ENCODE results near the gene KAZN. TPM values are rescaled to one million over a fixed set of nuclear protein-coding genes. Genes with fewer than 3 reads are reported as not detected.

The KAZN gene
- total RNA-seq, 1 experiment from 2014 or later, result 7.7 TPM

DNA sequence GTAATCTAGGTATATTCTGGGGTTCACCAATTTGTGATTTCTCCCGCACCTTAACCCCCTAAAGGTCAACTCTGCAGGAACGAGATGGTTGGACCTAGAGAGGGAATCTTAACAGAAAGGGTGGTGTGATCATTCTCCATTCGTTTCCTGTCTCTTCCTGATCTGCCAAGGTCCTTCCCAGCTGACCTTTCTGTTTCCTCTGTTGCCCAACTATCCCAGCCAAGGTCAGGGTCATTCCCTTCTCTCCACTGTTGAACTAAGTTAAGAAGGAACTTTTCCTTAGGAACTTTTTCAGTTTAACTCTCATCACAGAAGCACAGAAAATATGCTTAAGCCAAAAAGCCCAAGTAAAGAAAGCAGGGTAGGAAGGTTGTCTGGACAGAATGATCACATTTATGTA, 49.3 kb downstream of the KAZN start:
- no peak for DNase-seq (ENCODE audit: low read depth)

DNA sequence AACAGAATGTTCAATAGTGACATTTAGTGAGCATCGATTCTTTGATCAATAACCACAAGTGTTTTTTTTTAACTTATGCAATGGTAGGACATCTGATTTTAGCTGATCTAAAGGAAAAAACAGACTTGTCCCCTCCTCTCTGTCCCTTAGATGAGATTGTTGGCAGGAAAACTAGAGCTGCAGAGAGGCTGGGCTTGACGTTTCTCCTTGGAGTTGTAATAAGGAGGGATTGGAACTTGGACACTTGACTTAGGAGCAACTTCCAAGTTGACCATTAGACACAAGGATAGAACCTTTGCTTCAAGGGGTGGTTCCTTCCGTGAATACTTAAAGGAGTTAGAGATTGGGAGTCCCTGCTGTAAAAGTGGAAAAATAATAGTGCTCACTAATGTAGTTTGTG, 49.9 kb downstream of the KAZN start:
- DNase-seq (ENCODE audit: low read depth), result no peak

DNA sequence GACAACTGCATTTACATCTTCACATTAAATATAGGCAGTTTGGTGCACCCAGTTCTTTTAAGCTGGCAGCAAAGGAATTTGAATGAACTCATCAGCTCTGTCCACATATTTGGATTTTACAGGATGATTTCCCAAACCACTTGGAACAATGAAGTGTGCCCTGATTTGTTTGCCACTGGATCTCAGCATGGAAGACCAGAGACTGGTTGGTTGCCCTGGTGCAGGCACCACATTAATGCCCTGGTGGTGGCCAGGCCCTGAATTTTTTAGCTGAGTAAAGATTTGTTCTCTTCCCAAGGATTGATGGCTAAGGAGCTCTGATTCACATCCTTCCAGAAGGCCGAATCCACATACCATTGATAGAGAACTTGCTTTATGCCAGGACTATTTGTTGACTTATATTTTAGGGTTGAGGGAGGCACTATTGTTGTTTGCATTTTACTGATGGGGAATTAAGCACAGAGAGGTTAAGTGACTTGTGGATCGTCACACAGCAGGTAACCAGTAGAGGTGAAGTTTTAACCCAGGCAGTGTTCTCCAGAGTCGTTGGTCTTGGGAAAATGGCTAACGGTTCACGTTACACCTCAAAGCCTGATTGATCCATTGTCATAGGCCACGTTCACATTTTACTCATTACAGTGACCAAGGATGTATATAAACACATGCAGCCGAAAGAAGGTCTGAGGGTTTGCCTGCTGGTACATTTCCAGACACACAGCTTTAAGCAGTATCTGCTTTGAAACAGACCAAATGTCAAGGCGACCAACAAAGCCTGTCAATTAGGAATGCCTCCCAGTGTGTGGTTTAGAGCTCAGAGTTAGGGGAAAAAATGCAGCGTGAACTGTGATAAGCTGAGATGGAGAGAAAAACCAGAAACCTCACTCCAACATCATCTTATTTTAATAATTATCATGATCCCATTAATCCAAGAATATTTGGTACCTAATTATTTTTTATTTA, 50.7 kb downstream of the KAZN start:
- no peak for DNase-seq (ENCODE audit: low read depth)

DNA sequence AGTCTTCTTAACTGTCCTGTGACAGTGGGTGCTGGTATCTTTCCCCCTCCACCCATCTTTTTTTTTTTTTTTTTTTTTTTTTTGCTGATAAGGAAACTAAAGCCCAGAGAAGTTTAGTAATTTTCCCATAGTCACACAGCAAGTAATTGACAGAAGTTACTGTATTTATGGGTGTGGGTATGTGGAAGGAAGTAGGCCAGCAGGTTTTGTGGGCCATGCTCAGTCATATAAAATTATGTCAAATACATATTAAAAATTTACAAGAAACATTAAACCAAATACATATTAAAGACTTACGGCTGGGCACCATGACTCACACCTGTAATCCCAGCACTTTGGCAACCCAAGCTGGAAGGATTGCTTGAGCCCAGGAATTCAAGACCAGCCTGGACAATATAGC, 51.5 kb downstream of the KAZN start:
- no peak for DNase-seq (ENCODE audit: low read depth)

DNA sequence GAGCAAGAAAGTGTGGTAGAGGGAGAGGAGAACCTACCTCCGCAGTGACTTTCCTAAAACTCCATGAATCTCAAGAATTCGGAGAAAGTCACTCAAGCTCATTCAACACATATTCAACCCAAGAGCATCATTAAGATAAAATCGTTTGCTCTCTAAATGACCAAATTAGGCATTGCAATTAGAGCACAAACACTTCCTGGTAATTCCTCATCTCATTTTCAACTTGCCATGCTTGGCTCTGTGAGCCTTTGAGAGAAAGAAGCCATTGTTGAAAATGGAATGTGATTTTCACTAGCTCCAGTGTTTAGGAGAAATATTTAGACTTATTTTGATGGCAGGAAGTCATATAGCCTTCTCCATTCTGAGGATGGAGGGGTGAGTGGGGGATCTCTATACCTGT, 52.5 kb downstream of the KAZN start:
- no peak for DNase-seq (ENCODE audit: low read depth)

DNA sequence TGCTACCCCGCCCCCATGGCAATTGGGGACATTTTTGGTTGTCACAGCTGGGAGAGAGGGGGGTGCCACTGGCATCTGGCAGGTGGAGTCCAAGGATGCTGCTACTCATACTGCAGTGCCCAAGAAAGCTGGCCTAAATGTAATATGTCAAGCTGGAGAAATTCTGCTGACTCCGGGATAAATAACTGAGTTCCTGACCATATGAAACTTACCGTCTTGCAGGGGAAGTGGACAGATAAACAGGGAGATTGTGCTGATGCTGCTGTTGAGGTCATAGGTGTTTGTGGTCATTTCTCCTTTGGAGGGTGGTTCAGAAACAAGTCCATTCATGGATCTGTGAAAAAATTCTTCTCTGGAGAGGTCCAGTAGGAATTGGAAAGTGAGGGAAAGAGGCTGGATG, 54.4 kb downstream of the KAZN start:
- DNase-seq (ENCODE audit: low read depth), result no peak

DNA sequence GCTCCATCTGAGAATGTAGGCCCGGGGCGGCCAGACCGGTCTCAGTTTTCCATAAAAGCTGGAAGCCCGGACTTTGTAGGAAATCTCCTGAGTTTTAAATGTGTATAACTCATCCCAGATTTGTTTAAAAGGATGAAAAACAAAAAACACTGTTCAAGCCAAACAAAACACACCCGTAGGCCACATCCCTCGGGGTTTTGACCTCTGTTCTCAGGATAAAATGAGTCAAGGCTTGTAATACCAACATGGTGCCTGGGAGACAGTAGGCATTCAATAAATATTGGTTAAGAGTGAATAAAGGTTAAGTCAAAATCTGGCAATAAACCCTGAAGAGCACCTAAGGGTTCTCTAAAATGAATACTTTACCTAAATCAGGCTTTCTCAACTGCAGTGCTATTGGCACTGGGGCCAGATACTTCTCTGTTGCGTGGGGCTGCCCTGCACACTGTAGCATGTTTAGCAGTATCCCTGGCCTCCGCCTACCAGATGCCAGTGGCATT, 55.0 kb downstream of the KAZN start:
- DNase-seq (ENCODE audit: low read depth), result no peak

DNA sequence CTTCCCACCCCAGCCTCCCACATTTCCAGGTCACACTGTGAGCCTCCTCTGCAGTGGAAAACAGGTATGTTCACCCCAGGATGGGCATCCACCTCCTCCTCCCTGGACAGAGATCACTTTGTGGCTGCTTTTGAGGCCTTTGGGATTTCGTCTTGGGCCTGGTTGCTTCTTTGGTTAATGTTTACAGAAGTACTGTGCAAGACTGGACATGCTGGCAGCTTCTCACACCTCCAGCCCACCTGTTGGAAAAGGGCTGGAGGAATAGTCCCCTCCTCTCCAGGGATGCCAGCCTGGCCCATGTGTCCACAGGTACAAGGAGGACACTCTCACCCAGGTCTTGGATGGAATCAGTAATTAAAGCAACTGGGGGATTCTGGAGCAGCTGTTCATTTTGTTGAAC, 56.1 kb downstream of the KAZN start:
- DNase-seq (ENCODE audit: low read depth), result no peak

DNA sequence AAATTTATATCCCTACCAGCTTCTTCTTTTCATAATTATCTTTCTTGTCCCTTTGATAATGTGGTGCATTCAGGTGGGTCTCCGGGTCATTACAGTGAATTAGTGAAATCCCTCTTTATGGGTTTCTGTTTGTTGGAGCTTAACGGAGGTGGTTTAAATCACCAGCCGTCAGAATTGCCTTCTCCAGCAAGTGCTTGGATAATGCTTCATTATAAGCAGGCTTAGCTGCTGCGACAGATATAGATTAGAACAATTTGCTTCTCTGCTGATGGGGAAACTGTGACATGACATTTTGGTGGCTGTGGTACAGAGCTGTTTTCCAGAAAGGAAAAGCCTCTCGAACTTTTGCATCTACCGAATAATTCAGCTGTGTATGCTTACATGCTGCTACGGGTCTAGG, 56.9 kb downstream of the KAZN start:
- DNase-seq (ENCODE audit: low read depth), result no peak

DNA sequence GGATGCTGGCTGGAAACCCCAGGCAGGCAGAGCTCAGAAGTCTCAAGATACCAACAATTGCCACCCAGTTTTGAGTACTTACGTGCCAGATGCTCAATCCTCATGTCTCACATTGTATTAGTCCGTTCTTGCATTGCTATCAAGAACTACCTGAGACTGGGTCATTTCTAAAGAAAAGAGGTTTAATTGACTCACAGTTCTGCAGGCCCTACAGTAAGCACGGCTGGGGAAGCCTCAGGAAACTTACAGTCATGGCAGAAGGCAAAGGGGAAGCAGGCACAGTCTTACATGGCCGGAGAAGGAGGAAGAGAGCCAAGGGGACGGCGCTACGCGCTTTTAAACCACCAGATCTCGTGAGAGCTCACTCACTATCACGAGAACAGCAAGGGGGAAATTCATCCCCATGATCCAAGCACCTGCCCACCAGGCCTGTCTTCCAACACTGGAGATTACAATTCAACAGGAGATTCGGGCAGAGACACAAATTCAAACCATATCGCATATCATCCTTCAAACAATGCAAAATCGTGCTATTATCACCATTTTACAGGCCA, 58.0 kb downstream of the KAZN start:
- DNase-seq (ENCODE audit: low read depth), result no peak

DNA sequence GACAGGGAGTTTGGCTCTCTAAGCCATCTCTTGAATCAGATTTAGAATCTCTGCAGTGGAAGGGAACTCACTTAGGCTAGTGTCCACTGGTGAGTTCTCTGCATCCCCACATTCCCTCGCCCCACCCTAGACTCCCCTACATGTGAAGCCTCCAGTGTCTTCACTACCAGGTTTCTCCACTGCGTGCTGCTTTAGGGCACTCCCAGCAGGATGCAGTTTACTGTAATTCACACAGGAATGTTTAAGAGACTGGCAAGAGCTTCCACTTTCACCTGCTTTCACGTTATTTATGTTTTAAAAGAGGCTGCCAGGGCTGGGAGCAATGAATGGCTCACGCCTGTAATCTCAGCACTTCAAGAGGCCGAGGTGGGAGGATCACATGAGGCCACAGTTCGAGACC, 60.2 kb downstream of the KAZN start:
- no peak for DNase-seq (ENCODE audit: low read depth)

DNA sequence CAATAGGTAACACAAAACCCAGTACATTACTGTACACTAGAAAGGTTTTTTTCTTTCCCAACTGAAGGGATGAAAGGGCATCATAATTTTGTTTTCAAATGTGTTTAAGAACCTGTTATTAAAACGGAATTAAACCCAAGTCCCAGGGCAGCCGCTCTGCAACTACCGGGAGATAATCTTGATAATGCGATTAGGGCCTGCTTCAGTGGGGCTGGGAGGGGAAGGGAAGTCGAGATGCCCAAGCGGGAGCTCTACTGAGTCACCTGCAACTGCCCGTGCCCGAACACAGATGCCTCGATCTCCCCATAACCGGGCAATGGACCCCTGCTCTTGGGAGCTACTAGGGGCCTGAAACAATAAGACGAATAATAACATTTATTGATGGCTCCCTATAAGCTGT, 61.4 kb downstream of the KAZN start:
- DNase-seq (ENCODE audit: low read depth), result no peak

DNA sequence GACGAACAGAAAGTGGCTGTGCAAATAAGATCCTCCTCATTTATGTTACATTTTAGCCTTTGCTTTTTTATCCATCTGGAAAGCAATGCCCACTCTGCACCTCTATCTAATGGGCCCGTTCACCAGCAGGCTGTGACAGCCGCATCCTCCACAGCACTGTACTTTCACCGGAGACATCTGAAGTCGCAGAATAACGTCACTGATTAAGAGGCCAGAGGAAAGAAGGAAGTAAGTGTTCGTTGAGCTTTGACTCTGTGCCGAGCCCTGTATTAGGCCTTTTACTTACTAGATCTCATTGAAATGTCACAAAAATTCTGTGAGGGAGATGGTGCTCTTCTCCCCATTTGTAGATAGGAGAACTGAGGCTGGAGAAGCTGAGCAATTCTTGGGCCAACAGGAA, 62.3 kb downstream of the KAZN start:
- DNase-seq (ENCODE audit: low read depth), result no peak

DNA sequence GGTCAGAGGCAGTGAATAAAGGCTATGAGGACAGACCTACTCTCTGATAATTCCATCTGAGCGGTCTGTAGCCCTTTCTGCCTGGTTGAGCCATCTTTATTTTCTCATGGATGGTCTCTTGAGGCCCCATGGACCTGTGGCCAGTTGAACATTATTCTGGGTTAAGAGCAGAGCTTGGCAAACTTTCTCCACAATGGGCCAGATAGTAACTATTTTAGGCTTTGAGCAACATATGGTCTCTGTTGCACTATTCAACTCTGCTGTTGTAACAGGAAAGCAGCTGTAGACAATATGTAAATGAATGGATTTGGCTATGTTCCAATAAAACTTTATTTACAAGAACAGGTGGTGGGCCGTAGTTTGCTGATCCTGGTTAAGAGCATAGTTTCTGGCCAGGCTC, 62.7 kb downstream of the KAZN start:
- peak; percentile 28 for DNase-seq (ENCODE audit: low read depth)

DNA sequence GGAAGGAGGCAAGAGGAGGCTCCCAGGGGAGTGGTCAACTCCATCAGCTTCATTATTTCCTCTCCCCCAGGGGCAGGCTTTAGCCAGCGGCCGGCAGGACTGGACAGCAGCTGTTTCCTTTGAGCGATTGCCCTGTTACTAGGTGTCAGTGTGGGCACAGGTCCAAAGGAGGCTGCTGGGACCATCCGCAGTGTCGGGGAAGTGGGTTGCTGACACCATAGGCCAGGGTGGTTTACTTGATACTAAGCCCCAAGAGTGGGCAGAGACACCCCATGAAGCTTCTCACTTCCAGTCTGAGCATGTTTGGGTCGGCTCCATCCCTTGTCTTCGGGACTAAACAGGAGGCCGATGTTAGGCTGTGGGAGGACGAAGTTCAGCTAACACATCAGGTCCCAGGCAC, 63.6 kb downstream of the KAZN start:
- DNase-seq (ENCODE audit: low read depth), result no peak

DNA sequence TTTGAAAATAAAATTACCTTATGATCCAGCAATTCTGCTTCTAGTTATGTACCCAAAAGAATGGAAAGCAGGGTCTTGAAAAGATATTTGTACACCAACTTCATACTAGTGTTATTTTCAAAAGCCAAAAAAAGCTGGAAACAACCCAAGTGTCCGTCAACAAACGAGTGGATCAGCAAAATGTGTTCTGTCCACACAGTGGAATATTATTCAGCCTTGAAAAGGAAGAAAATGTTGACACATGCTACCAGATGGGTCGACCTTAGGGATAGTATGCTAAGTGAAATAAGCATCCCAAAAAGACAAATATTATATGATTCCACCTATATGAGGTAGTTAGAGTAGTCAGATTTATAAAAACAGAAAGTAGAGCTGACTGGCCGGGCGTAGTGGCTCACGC, 65.3 kb downstream of the KAZN start:
- no peak for DNase-seq (ENCODE audit: low read depth)

DNA sequence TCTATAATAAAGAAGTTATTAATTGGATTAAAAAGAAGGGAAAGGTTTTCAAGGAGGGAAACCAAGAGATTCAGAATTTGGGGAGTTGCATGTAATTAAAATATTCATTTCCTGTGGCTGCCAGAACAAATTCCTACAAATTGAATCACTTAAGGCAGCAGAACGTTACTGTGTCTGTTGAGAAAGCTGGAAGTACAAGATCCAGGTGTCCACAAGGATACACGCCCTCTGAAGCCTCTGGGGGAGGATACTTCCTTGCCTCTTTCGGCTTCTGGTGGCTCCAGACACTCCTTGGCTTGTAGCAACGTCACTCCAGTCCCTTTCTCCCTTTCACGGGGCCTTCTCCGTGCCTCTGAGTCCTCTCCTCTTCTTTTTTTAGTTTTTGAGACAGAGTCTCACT, 67.9 kb downstream of the KAZN start:
- DNase-seq (ENCODE audit: low read depth), result no peak

DNA sequence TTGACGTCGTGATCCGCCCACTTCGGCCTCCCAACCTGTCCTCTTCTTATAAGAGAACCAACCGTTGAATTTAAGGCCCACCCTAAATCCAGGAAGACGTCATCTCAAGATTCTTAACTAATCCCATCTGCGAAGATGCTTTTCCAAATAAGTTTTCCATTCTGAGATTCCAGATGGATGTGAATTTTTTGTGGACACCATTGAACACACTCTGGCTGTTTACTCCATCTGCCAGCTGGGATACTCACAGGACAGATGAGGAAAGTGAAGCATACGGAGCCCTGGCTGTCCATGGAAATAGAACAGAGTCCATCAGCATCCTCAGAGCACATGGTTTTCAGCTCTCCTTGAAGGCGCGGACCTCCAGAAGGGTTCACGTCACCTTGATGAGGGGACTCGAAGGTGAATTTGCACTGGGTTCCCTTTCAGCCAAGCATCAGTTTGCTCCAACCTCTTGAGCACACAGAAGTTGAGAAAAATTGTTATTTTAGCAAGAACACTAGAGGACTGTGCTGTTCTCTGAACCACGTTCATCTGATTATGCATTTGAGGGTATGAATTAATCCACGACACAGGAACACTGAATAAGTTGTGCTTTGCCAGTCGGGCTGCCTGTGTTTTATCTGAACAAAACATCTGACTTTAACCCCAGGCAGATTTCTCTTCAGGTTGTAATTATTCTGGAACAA, 68.6 kb downstream of the KAZN start:
- DNase-seq (ENCODE audit: low read depth), result no peak

DNA sequence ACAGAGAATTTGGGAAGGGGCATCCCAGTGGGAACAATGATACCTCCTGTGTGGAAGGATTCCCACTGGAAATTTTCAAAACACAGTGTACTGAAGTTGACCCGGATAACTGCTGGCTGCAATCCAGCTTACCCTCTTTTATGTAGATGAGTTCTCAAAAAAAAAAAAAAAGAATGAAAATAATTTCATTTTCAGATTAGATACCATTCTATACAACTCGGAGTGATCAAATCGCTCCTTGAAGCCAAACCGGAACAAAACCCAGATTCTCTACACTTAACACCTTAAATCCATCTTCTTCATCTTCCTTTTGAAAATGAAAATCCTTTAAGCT, 69.1 kb downstream of the KAZN start:
- DNase-seq (ENCODE audit: low read depth), result no peak

DNA sequence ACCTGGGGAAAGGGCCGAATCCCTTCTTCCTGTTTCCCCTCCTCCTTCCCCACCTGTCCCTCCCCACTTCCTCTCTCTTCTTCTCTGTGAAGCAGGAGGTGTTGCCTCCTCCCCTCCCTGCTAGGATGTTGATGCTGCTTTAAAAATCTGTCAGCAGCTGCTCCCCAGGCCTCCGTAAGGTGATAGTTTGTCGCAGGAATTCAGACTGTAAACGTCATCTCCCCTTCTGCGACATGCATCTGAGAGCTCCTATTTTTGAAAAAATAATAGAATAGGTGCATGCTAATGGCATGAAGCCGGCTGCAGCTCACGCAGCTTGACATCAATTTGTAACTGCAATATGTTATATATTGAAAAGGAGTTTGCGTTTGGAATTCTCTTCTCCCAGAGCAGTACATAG, 70.1 kb downstream of the KAZN start:
- no peak for DNase-seq (ENCODE audit: low read depth)

DNA sequence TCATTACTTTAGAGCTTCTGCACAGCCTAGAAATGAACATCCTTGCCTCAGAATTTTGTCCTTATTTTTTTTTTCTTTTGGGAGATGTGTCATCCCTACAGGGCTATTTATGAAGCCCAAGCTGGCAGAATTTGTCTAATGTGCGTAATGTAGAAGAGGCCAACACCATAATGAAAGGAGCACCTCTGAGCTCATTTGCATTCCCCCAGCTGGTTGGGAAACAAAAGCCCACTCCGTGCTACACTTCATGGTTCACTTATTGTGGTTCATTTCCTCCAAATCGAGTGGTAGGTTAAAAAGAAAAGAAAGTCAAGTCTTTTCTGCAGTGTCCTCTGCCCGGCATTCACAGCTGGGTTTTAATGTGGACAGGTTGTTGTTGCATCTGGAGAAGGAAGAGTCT, 73.5 kb downstream of the KAZN start:
- DNase-seq (ENCODE audit: low read depth), result no peak

DNA sequence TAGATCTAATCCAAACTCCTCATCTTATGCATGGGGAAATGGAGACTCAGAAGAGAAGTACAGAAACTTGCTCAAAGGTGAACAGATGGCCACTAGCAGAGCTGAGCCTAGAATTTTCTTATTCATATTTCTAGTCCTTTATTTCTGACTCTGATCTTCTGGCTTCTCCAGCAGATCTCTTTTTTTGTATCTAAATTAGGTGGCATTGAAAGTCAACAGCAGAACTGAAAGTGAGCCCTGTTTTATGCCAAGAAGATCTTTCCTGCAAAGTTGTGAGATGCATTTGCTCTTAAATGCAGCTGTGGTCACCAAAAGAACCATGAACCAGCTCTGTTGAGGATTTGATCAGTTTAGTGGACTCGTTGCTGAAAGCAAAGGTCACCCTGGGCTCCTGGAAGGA, 75.5 kb downstream of the KAZN start:
- DNase-seq (ENCODE audit: low read depth), result no peak

DNA sequence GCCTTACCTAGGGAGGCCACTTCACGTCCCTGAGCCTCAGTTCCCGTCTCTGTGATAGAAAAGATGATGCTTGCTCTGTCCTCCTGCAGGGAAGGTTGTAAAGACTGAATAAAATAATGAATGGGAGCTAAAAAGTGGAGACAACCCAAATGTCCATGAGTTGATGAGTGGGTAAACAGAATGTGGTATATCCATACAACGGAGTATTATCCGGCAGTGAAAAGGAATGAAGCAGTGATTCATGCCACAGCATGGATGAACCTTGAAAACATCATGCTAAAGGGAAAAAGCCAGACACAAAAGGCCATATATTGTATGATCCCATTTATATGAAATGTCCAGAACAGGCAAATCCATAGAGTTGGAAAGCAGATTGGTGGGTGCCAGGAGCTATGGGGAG, 77.9 kb downstream of the KAZN start:
- no peak for DNase-seq (ENCODE audit: low read depth)
